D721Med (cell line): ENCODE results near the gene EMILIN2.
"Not testable (repeated sequence)": the region's sequence is repeated elsewhere in the genome, so short reads cannot be mapped to it uniquely, and the experiment has no call there.

Source experiments
- DNase-seq: peaks from one replicate; pipeline ENCODE4 v3.0.0; 2011; ENCODE audit warnings: low spot score; ENCODE audit not compliant: insufficient read length
- FAIRE-seq: peaks from 2 replicates; lab custom pipeline; 2011; peaks lifted over from hg19 to GRCh38; lab: Jason Lieb, UNC
- TF ChIP-seq, protein P1 (sequence below): IDR thresholded peaks from 2 replicates; pipeline ENCODE4 v1.5.1; 2012; ENCODE audit warnings: mild to moderate bottlenecking, control low read depth; ENCODE audit not compliant: insufficient read depth; ENCODE audit errors: missing control alignments

EMILIN2 gene

DNA sequence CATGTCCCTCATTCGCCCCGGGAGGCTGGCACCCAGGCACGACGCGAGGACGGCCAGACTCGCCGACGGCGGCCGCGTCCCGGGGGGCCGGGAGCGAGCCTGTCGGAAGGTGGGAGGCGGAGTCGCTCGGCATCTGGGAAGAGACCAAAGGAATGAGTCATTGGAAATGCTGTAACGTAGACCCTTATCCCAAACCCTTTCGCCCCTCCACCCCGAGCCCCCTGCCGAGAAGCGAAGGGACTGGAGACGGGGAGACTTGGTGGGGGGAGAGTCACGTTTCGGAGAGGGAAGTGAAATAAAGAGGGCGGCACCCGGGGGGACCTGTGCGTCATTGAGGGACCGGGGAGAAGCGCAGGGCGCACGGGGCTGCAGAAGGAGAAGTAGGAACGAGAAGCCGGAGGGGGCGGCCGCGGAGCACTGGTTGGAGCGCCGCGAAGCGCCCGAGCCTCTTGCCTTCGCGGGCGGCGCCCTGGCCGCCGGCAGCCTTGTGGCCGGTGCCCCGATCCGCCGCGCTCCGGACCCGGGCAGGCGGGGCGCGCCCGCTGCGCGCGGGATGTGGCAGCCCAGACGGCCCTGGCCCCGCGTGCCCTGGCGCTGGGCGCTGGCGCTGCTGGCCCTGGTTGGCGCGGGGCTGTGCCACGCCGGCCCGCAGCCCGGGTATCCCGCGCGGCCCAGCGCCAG lies at the start of gene EMILIN2:
TSS of gene EMILIN2 (plus strand) at position 371 of the 681 bp plus-strand sequence. CDS start at position 554, 183 bp downstream.
- DNase-seq (peak; percentile 42), FAIRE-seq (no peak)
- TF ChIP-seq, protein P1, sequence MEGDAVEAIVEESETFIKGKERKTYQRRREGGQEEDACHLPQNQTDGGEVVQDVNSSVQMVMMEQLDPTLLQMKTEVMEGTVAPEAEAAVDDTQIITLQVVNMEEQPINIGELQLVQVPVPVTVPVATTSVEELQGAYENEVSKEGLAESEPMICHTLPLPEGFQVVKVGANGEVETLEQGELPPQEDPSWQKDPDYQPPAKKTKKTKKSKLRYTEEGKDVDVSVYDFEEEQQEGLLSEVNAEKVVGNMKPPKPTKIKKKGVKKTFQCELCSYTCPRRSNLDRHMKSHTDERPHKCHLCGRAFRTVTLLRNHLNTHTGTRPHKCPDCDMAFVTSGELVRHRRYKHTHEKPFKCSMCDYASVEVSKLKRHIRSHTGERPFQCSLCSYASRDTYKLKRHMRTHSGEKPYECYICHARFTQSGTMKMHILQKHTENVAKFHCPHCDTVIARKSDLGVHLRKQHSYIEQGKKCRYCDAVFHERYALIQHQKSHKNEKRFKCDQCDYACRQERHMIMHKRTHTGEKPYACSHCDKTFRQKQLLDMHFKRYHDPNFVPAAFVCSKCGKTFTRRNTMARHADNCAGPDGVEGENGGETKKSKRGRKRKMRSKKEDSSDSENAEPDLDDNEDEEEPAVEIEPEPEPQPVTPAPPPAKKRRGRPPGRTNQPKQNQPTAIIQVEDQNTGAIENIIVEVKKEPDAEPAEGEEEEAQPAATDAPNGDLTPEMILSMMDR = no peak

DNA sequence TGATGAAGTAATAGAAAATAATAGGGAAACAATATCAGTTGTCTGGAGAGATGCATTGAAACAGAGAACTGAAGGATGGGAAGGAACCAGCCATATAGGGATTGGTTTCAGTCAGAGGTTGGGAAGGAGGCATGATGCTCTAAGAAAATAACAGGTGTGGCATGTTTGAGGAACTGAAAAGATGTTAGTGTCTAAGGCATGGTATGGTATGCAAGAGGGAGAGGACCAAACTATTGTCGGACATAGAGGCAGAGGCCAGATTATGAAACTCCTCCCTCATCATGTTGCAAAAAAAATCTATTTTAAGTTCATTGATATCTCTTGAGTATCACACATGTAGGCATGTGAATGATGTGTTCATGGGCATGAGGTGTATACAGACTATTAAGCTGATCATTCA lies 48.9 kb upstream of the EMILIN2 start:
- TF ChIP-seq, protein P1 = no peak
- DNase-seq (no peak), FAIRE-seq (no peak)

DNA sequence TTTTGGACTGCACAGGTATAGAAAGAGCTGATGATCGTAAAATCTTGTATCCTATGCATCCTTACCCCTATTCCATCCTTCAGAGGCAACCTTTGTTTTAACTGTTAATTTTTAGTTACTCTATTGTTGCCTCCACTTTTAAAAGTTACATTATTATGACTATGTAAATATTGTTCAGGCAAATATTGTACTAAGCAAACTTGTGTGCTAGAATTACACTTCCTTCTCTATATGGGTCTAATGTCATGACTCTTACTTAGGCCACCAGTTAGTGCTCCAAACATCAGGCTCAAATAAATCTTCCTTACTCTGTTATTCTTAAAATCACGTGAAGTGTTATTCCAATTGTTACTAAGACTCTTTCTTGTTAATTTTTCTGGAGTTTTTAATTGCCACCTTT lies 47.4 kb upstream of the EMILIN2 start:
- DNase-seq (no peak), FAIRE-seq (peak; percentile 82)
- TF ChIP-seq, protein P1 = no peak

DNA sequence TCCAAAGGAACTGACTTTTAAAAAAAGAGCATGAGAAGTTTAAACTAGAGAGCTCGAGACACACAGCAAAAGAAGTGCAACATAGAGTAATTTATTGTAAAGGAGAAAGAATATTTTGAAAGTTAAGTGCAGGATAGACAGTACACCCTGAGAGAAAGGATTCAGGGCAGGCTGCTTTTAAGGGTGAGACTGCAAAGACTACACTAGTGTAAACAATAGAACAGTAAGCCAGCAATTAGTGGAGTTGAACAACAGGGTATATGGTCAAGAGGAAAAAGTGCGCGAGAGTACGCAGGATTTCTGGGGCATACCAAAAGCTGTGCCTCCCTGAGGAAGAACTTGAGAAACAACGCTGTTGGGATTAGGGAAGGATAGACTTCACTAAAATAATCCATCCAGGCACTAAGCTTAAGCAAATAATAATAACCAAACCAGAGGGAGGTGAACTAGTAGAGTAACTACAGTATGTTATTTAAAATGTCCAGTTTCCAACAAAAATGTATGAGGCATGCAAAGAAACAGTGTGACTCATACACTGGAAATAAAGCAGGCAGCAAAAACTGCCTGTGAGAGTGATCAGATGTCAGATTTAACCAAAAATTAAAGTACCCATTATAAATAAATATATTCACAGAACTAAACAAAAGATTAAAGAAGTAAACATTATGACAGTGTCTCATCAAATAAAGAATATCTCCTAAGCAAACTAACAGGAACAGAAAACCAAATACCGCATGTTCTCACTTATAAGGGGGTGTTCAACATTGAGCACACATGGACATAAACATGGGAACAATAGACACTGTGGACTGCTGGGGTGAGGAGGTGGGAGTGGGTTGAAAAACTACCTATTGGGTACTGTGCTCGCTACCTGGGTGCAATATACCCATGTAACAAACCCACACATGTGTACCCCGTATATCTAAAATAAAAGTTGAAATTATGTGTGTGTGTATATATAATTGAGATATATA lies 40.5 kb upstream of the EMILIN2 start:
- FAIRE-seq = peak; percentile 74
- no peak for DNase-seq
- TF ChIP-seq, protein P1 = no peak

DNA sequence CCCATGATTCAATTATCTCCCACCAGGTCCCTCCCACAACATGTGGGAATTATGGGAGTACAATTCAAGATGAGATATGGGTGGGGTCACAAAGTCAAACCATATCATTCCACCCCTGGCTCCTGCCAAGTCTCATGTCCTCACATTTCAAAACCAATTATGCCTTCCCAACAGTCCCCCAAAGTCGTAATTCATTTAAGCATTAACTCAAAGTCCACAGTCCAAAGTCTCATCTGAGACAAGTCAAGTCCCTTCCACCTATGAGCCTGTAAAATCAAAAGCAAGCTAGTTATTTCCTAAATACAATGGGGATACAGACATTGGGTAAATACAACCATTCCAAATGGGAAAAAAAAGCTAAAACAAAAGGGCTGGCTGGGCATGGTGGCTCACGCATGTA lies 38.2 kb upstream of the EMILIN2 start:
- not testable (repeated sequence) for DNase-seq, FAIRE-seq

DNA sequence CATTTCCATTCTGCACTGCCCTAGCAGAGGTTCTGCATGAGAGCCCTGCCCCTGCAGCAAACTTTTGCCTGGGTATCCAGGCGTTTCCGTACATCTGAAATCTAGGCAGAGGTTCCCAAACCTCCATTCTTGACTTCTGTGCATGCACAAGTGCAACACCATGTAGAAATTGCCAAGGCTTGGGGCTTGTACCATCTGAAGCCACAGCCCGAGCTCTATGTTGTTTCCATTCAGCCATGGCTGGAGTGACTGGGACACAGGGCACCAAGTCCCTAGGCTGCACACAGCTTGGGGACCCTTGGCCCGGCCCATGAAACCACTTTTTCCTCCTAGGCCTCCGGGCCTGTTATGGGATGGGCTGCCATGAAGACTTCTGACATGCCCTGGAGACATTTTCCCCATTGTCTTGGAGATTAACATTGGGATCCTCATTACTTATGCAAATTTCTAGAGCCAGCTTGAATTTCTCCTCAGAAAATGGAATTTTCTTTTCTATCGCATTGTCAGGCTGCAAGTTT lies 37.1 kb upstream of the EMILIN2 start:
- not testable (repeated sequence) for DNase-seq, FAIRE-seq

DNA sequence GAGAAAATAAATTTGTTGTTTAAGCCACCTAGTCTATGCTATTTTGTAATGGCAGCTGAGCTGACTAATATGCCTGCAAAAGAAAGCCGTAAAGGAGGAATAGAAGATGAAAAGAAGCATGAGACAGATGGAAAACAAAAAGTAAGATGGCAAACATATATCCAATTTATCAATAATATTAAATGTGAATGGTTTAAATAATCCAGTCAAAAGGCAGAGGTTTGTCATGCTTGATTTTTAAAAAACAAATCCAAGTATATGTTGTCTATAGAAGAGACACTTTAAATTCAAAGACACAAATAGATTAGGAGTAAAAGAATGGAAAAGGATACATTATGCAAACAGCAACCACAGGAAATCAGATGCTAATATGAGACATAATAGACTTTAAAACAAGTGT lies 35.4 kb upstream of the EMILIN2 start:
- FAIRE-seq = no peak
- TF ChIP-seq, protein P1 = no peak
- DNase-seq = no peak
